Keratinocyte (primary cell): ENCODE results near the gene EVI5.

Experiments used
- CTCF ChIP-seq, 3 experiments: IDR thresholded peaks in 1 of 3; conservative IDR thresholded peaks in 1 of 3; optimal IDR thresholded peaks in 1 of 3; 2 replicates in 2 of 3; 3 replicates in 1 of 3; pipeline versions ENCODE3 to v1.5.1; 2011; ENCODE audit warnings: low read length in 3 of 3, mild to moderate bottlenecking in 3 of 3, moderate library complexity in 2 of 3, control low read depth in 1 of 3, inconsistent platforms in 1 of 3; ENCODE audit not compliant: insufficient read depth in 2 of 3; ENCODE audit errors: extremely low read depth in 1 of 3
- EZH2 ChIP-seq: IDR thresholded peaks from one replicate; pipeline ENCODE4 v1.6.1; 2012; ENCODE audit warnings: inconsistent platforms, mild to moderate bottlenecking, low read length, moderate library complexity

GRCh38 chr1:92485381-92486250 is 299.3 kb downstream of the EVI5 start:
- TF ChIP-seq CTCF (optimal IDR thresholded peaks at IDR 0.05 in 1 of 3, IDR thresholded peaks at IDR 0.05 in 1 of 3, conservative IDR thresholded peaks at IDR 0.05 in 1 of 3; ENCODE audit: extremely low read depth in 1 of 3, insufficient read depth in 2 of 3, low read length in 3 of 3) (peak; percentile 31 to 56 (median 53)), EZH2 (no peak)
